HG02759 (cell line): Measurements from ENCODE around the gene SLC2A8.

ENCODE experiments used
- ATAC-seq: cut with Tn5 transposase; IDR thresholded peaks from one replicate; pipeline ENCODE4 v1.9.1; 2021; ENCODE audit warnings: mild to moderate bottlenecking, moderate library complexity; ENCODE audit not compliant: unreplicated experiment

The SLC2A8 gene, protein sequence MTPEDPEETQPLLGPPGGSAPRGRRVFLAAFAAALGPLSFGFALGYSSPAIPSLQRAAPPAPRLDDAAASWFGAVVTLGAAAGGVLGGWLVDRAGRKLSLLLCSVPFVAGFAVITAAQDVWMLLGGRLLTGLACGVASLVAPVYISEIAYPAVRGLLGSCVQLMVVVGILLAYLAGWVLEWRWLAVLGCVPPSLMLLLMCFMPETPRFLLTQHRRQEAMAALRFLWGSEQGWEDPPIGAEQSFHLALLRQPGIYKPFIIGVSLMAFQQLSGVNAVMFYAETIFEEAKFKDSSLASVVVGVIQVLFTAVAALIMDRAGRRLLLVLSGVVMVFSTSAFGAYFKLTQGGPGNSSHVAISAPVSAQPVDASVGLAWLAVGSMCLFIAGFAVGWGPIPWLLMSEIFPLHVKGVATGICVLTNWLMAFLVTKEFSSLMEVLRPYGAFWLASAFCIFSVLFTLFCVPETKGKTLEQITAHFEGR

DNA sequence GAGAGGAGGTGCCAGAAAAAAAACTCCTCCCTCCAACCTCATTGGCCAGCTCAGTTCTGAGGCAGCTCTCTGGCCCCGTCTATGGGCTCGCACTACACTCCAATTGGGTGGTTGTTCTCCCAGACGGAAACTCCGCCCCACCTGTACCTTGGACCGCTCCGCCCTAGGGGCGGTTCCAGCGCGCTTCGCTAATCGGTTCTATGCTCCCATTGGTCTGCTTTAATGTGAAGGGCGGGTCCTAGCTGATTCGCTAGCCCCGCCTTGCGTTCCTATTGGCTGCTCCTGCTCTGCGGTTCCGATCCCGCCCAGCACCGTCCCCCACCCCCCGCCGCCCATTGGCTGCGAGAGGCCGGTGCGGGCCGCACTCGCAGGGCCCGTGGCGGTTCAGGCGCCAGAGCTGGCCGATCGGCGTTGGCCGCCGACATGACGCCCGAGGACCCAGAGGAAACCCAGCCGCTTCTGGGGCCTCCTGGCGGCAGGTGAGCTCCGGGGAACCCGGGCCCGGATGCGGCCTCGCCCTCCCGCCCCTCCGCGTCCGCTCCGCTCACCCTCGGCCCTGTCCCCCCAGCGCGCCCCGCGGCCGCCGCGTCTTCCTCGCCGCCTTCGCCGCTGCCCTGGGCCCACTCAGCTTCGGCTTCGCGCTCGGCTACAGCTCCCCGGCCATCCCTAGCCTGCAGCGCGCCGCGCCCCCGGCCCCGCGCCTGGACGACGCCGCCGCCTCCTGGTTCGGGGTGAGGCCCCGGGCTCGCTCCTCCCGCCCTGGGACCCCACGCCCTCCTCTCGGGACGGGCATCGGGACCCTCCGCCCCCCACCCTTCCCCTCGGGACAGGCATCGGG is at the start of gene SLC2A8:
TSS of gene SLC2A8 (plus strand) at position 362 of the 838 bp plus-strand sequence. CDS start at position 424, 62 bp downstream.
- peak; percentile 93 for ATAC-seq

DNA sequence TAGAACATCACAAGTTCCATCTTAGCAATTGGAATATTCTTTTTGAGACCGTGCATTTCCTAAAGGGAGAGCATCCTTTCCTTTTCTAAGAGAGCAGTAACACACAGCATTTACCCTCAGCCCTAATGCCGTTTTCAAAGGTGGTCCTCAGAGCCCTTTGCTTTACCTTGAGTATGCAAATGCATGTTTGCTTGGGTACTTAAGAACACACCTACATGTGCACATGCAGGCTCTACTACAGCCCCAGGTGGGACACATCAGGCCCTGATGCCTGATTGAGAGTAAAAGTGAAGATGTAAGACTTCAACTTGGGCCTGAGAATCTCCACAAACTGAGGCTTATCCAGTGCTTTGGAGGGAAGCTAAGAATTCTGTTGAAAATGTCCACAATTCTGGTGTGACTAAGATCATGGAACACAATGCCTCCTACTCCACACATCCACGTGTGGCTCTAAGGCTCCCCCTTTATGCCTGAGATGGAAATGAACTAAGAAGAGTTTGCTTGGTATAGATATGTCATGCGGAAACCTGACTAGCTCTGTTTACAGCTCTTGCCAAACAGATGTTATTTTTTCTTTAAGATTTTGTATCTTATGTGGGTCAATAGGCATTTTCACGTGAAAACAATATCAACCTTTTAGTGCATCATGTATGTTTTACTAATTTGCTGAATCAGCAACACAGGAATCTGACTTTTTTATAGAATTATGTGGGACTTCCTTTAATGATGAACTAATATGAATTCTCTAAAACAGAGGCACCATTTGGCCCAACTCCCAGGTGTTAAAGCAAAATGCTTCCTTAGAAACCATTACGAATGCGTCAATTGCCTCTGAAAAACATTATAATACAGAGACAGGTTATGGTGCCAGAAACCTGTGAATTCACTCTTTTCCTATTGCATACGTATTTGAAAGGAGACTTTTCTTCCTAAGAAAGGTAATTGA is 48.9 kb upstream of the SLC2A8 start:
- ATAC-seq, result no peak

DNA sequence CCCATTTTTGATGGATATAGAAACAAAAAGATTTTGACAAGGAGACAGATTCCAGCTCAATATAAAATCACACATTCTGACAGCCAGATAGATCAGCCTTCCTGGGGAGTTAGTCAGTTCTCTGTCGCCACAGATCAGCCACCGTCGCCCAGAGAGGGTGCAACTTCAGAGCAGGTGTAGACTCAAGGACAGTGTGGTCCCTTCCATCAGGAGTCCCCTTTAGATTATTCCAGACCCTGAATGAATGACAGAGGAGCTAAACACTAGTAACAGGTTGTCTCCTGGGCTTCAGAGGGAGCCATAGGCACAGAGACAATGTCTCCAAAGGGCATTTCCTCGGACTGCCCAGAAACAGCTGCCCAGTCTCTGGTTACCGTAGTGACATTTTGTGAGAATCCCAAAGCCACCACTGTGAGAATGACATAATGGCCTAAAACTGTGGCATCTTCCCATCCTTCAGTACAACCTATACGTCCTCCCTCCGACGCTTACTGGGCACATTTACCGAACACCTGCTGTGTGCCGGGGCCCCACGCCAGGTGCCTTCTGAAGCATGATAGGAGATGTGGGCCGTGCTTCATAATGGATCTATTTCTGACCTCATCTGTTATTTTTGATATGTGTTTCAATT is 47.4 kb upstream of the SLC2A8 start:
- no peak for ATAC-seq

DNA sequence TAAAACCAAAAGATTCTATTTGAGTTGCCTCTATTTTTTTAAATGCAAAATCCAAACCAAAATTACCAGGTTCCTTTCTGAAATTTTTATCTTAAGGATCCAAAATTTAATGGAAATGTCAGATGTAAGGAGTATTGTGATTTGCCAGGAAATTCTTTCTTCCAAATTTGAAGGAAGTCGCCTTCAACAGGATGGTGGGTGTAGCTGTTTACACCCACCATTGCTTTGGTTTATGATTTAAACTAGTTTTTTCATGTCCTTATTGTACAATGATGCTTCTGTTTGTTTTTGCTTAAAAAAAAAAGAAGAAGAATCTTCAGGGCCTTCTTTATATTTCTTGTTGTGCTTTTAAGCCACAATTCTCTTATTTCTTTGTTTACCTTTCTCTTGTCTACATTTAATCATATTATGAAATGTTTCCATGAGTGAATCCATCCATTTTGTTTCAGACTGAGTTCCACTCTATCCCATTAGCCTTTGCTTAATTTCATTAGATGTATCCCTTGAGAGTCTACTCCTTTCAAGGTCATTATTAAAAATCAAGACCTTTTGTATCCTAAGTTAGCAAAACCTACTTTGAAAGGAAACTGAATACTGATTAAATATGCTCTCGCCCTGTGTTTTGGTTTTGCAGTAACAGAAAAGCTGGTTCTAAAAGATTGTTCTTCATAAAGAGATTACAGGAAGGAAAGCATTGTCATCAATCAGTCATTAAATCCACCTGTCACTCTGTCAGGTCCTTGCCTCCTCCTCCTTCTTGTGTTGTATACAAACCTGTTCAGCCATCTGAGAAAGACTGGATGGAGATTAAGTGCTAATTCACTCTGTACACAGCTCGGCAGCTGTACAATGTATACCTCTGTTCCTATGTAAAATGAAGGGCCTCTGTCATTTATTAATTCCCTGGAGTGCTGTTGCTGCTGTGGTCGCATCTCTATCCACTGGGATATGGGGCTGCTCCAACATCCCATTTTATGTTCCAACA is 45.5 kb upstream of the SLC2A8 start:
- ATAC-seq, result no peak

DNA sequence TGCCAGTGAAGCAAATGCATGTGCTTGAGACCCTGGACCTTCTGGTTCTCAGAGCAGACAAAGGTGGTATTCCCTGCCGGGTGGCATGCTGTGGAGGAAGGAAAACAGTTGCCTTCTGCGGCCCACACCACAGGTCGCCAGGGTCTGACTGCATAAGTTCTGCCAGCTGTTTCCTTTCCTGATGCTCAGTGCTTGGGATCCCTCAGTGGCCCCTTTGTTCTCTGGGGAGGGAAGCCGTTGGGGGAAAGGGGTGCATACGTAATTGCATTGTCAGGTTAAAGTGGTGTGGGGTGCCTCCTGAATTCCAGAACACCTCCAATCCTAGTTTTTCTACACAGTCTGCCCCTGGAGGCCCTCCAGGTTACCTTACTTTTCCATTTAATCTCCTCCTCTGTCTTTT is 43.1 kb upstream of the SLC2A8 start:
- no peak for ATAC-seq

DNA sequence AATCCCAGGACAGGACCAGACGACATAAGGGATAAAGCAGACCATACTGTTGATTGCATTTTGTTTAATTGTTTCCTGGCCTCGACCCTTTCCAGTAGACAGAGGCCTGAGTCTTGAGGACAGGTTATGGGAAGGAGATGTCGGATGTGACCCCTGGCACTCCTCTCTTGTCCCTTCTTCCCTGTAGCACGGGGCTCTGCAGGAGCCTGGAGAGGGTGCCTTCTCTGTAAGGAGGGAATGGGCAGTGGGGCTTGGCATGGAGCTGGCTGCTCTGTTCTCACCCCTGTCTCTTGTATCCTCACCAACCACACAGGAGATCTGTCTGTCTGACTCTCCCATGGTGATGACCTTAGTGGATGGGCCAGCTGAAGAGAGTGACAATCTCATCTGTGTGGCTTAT is 40.1 kb upstream of the SLC2A8 start:
- no peak for ATAC-seq

DNA sequence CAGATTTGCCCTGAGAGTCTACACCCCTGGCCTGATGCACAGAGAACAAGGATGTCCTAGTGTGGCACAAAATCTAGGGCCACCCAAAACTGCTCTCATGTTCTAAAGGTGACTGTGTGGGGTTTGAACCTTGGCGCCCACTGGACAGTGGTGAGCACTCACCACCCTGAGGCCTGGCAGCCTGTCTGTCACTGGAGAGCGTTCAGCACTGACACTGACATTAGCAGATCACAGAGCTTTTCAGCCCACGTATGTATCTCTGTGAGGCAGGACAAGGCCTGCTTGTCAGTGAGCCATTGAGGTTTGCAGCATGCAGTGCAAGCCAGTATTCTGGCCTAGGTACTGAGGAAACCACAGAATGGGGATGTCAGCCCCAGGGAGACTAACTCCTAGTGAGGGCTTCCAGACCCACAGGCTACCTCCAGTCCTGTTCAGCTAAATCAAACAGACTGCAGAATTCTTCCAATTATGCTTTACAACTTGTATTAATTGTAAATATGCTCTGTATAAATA is 38.9 kb upstream of the SLC2A8 start:
- ATAC-seq, result no peak

DNA sequence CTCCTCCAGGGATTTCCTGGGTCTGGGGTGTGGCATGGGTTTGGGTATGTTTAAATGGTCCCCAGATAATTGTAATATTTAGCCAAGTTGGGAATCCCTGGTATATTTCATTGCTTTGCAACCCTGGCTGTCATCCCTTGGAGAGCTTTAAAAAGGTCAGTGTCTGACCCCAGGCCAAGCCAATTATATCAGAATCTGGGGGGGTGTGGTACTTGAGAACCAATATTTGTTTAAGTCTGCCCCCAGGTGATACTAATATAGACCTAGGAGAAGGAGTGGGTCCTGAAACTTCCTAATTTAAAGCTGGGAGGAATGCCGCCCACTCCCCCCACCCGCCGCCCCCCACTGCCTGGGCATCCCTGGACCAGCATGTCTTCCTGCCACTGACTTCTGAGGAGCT is 38.2 kb upstream of the SLC2A8 start:
- no peak for ATAC-seq

DNA sequence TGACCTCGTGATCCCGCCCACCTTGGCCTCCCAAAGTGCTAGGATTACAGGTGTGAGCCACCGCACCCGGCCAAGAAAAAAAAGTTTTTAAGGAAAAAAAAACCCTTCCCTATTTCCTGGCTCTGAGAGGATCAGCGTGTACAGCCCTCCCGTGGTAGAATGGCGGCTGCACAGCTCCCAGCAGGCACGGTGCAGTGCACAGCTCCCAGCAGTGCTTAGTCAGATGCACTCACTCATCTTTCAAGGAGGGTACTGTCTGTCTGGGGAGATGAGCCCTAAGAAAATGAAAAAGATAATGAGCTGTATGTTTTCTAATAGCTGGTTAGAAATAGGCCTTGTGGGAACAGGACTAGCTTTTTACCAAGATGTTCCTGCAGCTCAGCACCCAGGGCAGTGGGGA is 36.7 kb upstream of the SLC2A8 start:
- ATAC-seq, result no peak

DNA sequence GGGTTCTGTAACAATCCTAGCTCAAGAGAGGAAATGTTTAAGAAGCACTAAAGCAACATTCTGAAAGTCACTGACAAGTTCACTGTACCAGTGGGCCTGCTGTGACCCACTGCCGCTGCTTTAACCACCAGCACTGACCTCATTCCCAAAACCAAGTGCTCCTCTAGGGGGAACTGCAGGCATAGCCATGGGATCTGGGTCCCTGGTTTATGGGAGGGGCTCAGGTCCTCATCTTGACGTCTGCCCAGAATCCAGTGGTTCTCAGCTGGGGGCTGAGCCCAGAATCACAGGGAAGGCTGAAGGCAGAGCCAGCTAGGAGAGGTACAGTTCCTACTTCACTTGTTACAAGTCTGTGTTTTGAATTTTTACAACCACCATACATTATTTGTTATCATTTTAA is 36.1 kb upstream of the SLC2A8 start:
- no peak for ATAC-seq

DNA sequence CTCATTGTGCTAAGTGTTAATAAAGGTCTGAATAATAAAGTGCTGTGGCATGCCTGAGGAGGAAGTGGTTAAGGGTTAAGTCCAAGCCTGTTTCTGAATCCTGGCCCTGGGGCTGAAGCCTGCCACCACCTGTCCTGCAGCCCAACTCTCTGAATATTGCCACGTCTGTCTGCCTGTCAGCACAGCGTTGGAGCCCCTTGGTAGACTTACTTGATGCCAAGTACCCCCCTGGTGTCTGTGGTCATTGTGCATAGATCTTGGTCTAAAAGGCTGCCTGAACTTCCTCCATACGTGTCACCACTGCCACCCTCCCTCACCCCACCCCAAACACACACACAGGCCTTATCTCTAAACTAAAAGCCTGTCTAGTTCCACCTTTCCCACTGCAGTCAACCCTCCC is 35.4 kb upstream of the SLC2A8 start:
- no peak for ATAC-seq

DNA sequence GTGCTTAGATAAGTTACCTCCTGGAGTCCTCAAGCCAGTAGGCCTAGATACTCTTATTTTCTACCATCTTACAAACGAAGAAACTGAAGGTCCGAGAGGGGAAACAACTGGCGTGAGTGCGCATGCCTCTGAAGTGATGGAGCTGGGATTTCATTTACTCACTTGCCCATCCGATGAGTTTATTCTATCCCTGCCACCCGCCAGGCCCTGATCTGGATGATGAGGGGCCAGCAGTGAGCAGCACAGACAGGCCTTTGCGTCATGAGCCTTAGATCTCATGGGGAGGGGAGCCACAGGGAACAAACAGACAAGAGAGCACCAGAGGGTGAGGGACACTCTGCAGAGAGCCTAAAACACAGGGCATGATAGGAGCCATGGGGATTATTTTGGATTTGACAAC is 34.1 kb upstream of the SLC2A8 start:
- no peak for ATAC-seq

DNA sequence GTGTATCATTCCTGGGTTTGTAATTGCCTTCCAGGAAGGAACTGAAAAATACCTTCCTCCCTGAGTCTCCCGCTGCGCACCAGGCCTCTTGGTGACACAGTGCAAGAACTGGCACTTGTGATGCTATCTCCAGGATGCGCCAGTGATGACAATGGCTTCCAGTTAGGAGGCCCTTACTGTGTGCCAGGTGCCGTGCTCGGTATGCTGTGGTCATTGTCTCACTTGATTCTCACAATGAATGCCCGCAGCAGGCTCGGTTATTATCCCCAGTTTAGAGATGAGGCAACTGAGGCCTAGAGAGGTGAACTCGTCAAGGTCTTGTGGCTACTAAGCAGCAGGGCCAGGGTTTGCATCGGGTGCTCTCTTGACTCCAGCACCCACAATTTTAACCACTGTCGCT is 31.5 kb upstream of the SLC2A8 start:
- ATAC-seq, result no peak

DNA sequence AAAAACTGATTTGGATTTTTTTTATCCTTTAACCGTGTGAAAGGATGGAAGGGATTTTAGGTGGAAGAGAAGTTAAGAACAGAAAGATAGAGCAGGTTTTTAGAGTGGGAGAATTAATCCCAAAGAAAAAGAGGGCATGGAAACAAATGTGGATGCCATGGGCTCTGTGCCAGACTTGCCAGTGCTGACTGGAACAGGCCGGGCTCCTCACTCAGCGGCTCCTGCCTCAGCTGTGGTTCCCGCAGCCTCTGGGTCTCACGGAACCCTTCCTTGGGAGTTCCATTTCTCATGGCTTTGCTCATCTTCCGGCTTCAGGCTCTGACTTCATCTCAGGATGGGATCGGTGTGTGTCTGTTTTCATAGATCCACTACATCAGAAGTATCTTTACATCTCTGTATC is 30.4 kb upstream of the SLC2A8 start:
- ATAC-seq, result no peak

DNA sequence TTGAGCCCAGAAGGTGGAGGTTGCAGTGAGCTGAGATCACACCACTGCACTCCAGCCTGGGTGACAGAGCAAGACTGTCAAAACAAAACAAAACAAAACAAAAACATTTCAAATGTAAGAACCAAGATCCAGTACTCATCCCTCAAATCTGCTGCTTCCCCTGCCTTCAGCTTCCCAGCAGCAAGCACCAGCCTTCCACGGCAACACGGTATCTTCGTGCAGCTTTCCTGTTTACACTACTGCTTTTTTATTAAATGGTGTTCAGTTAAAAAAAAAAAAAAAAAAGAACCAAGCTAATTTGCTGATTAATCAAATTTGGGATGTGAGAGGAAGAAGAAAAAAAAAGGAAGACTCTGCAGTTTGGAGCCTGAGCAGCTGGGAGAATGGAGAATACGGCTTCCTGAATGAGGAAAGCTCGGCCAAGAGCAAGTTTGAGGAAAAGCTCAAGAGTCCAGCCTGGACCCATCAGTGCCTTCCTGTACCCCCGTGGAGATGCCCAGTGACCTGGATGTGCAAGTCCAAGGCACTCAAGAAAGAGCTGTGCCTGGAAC is 28.0 kb upstream of the SLC2A8 start:
- ATAC-seq, result no peak

DNA sequence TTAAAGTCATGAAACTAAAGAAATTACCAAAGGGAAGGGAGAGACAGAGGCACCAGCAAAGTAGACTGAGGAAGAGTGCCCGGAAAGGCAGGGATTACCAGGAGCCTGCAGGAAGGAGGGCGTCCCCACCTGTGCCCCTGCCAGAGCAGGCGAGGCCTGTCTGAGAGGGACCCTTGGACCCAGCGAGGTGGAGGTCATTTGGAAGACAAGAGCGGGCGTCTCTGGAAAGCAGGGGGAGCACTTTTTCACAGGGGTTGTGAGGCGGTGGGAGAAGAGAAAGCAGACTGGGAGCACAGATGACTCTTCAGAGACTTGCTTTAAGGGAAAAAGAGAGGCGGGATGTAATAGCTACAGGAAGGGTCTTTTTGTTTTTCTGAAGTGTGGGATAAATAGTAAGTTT is 27.5 kb upstream of the SLC2A8 start:
- no peak for ATAC-seq

DNA sequence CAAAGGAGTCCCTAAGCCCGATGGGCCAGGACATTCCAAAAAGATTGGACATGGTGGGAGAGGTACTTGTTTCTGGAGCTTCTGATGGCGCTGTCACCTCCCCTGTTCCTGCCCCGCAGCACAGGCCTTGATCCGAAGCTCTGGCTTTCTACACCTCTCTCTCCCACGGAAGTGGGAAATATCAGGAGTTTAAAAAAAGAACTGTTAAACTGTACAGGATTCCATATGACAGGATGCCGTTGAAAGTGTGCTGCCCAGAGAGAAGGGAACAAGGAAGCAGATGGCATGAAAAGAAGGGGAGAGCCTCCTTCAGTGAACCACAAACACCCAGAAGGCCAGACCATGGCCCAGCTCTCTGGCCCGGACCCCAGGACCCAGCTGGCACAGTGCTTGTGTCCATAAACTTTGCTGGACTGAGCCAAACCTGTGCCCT is 26.8 kb upstream of the SLC2A8 start:
- ATAC-seq, result no peak
